Measurements from ENCODE around the gene EPB41L4A.

The EPB41L4A gene

GRCh38 chr5:112372543-112372942 lies 46.5 kb downstream of the EPB41L4A start:
- Histone ChIP-seq H3K27ac (replicated peaks) (no peak overlapping the region), H3K27me3 (ENCODE audit: insufficient read depth, poor library complexity, severe bottlenecking) (no peaks in the 10 kb centered on the region), H3K4me3 (replicated peaks; ENCODE audit: insufficient read depth, low read length) (no peak overlapping the region)
- DNase-seq (ENCODE audit: low read depth in 1 of 2, low spot score in 1 of 2) = no peak
- TF ChIP-seq REST (IDR thresholded peaks at IDR 0.05; ENCODE audit: insufficient replicate concordance, low read depth) (no peak), GABPA (IDR thresholded peaks at IDR 0.05; ENCODE audit: low read depth) (no peak), POLR2AphosphoS5 (IDR thresholded peaks at IDR 0.05; ENCODE audit: low read depth) (no peak), SPI1 (IDR thresholded peaks at IDR 0.05; ENCODE audit: borderline replicate concordance, low read depth) (no peak), CTCF (IDR thresholded peaks at IDR 0.05; ENCODE audit: insufficient read depth, low read length) (no peak)

GRCh38 chr5:112371067-112371466 lies 48.0 kb downstream of the EPB41L4A start:
- Histone ChIP-seq H3K27me3 (ENCODE audit: insufficient read depth, poor library complexity, severe bottlenecking) (no peaks in the 10 kb centered on the region), H3K27ac (replicated peaks) (no peak overlapping the region), H3K4me3 (replicated peaks; ENCODE audit: insufficient read depth, low read length) (no peak overlapping the region)
- no peak for DNase-seq (ENCODE audit: low read depth in 1 of 2, low spot score in 1 of 2)
- TF ChIP-seq CTCF (IDR thresholded peaks at IDR 0.05; ENCODE audit: insufficient read depth, low read length) = no peak
- TF ChIP-seq GABPA (IDR thresholded peaks at IDR 0.05; ENCODE audit: low read depth) = no peak
- TF ChIP-seq REST (IDR thresholded peaks at IDR 0.05; ENCODE audit: insufficient replicate concordance, low read depth) = no peak
- TF ChIP-seq POLR2AphosphoS5 (IDR thresholded peaks at IDR 0.05; ENCODE audit: low read depth) = no peak
- no peak for TF ChIP-seq SPI1 (IDR thresholded peaks at IDR 0.05; ENCODE audit: borderline replicate concordance, low read depth)

GRCh38 chr5:112367400-112367799 lies 51.7 kb downstream of the EPB41L4A start:
- Histone ChIP-seq H3K27me3 (ENCODE audit: insufficient read depth, poor library complexity, severe bottlenecking) (no peaks in the 10 kb centered on the region), H3K27ac (replicated peaks) (no peak overlapping the region), H3K4me3 (replicated peaks; ENCODE audit: insufficient read depth, low read length) (no peak overlapping the region)
- DNase-seq (ENCODE audit: low read depth in 1 of 2, low spot score in 1 of 2) = no peak
- TF ChIP-seq REST (IDR thresholded peaks at IDR 0.05; ENCODE audit: insufficient replicate concordance, low read depth) = no peak
- TF ChIP-seq CTCF (IDR thresholded peaks at IDR 0.05; ENCODE audit: insufficient read depth, low read length) = no peak
- TF ChIP-seq POLR2AphosphoS5 (IDR thresholded peaks at IDR 0.05; ENCODE audit: low read depth) = no peak
- no peak for TF ChIP-seq SPI1 (IDR thresholded peaks at IDR 0.05; ENCODE audit: borderline replicate concordance, low read depth)
- TF ChIP-seq GABPA (IDR thresholded peaks at IDR 0.05; ENCODE audit: low read depth) = no peak

Measured in HL-60 (cell line).